Ishikawa (cell line): Measurements from ENCODE around the gene ANKRD44.

Source experiments
- CEBPB ChIP-seq: IDR thresholded peaks from 2 replicates; pipeline ENCODE4 v1.6.1; 2012
- CREB1 ChIP-seq: IDR thresholded peaks from 2 replicates; pipeline ENCODE4 v1.6.1; 2012; ENCODE audit warnings: low read depth
- EGR1 ChIP-seq: IDR thresholded peaks from 2 replicates; pipeline ENCODE4 v1.6.1; 2012
- EP300 ChIP-seq: IDR thresholded peaks from 2 replicates; pipeline ENCODE4 v1.6.1; 2012; ENCODE audit warnings: borderline replicate concordance
- FOXM1 ChIP-seq: IDR thresholded peaks from 2 replicates; pipeline ENCODE4 v1.6.1; 2012; ENCODE audit warnings: low read depth, borderline replicate concordance
- MAX ChIP-seq: IDR thresholded peaks from 2 replicates; pipeline ENCODE4 v1.6.1; 2012
- NFIC ChIP-seq: IDR thresholded peaks from 2 replicates; pipeline ENCODE4 v1.6.1; 2012
- RAD21 ChIP-seq: IDR thresholded peaks from 2 replicates; pipeline ENCODE4 v1.6.1; 2012; ENCODE audit warnings: low read depth
- TAF1 ChIP-seq: IDR thresholded peaks from 2 replicates; pipeline ENCODE4 v1.6.1; 2012; ENCODE audit warnings: low read depth, mild to moderate bottlenecking
- TCF12 ChIP-seq: IDR thresholded peaks from 2 replicates; pipeline ENCODE4 v1.6.1; 2012; ENCODE audit warnings: low read depth
- TEAD4 ChIP-seq: IDR thresholded peaks from 2 replicates; pipeline ENCODE4 v1.6.1; 2012
- YY1 ChIP-seq: IDR thresholded peaks from 2 replicates; pipeline ENCODE4 v1.6.1; 2012; ENCODE audit warnings: low read depth
- ZBTB7A ChIP-seq: IDR thresholded peaks from 2 replicates; pipeline ENCODE4 v1.6.1; 2012; ENCODE audit warnings: low read depth
- TF ChIP-seq, protein P1 (sequence below): IDR thresholded peaks from 2 replicates; pipeline ENCODE4 v1.6.1; 2012; ENCODE audit warnings: low read depth, mild to moderate bottlenecking
- TF ChIP-seq, protein P2 (sequence below): IDR thresholded peaks from 2 replicates; pipeline ENCODE4 v1.6.1; 2012

The ANKRD44 gene

DNA sequence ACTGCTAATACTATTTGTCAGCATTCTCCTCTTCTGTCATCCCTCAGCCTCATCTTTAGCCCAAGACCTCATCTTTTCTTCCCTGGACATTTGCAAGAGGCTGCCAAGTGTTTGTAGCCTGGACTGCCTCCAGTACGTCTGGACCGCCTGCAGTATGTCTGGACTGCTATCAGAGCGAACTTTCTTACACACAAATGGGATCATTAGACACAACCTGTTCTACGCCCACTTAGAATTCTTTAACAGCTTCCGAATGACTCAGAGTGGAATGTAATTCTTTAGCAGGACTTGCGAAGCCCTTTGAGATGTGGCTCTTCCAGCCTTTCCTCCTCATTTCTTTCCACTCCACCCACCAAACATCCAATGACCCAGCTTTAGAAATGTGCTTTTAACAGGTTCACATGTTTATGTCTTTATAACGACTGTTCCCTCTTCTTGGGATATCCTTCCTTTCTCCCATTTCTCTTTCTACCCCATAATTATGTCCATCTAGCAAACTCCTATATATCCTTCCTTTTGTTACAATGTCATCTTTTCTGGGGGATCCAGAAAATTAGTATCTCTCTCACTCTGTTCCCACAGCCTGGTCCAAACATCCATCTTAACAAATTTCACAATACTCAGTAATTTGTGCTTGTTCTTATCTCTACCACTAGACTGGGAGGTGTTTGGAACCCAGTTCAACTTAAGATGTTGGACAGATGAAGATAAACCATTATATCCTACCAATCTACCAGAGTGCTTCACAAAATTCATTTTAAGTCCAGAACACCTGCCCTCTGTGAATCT, 212.8 kb downstream of the ANKRD44 start:
- TF ChIP-seq, protein P1, sequence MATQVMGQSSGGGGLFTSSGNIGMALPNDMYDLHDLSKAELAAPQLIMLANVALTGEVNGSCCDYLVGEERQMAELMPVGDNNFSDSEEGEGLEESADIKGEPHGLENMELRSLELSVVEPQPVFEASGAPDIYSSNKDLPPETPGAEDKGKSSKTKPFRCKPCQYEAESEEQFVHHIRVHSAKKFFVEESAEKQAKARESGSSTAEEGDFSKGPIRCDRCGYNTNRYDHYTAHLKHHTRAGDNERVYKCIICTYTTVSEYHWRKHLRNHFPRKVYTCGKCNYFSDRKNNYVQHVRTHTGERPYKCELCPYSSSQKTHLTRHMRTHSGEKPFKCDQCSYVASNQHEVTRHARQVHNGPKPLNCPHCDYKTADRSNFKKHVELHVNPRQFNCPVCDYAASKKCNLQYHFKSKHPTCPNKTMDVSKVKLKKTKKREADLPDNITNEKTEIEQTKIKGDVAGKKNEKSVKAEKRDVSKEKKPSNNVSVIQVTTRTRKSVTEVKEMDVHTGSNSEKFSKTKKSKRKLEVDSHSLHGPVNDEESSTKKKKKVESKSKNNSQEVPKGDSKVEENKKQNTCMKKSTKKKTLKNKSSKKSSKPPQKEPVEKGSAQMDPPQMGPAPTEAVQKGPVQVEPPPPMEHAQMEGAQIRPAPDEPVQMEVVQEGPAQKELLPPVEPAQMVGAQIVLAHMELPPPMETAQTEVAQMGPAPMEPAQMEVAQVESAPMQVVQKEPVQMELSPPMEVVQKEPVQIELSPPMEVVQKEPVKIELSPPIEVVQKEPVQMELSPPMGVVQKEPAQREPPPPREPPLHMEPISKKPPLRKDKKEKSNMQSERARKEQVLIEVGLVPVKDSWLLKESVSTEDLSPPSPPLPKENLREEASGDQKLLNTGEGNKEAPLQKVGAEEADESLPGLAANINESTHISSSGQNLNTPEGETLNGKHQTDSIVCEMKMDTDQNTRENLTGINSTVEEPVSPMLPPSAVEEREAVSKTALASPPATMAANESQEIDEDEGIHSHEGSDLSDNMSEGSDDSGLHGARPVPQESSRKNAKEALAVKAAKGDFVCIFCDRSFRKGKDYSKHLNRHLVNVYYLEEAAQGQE: no peak
- TF ChIP-seq CREB1: no peak
- peak; percentile 37; the same call in 1 of the 2 replicates for TF ChIP-seq NFIC
- no peak for TF ChIP-seq RAD21
- peak; percentile 32; the same call in 1 of the 2 replicates for TF ChIP-seq TCF12
- TF ChIP-seq EGR1: no peak; the same call in 1 of the 2 replicates
- no peak for TF ChIP-seq TAF1
- TF ChIP-seq, protein P2, sequence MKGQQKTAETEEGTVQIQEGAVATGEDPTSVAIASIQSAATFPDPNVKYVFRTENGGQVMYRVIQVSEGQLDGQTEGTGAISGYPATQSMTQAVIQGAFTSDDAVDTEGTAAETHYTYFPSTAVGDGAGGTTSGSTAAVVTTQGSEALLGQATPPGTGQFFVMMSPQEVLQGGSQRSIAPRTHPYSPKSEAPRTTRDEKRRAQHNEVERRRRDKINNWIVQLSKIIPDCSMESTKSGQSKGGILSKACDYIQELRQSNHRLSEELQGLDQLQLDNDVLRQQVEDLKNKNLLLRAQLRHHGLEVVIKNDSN: no peak
- no peak for TF ChIP-seq CEBPB
- no peak for TF ChIP-seq ZBTB7A
- peak; percentile 56; the same call in 1 of the 2 replicates for TF ChIP-seq EP300
- TF ChIP-seq FOXM1: no peak; the same call in 1 of the 2 replicates
- peak; percentile 35; the same call in 1 of the 2 replicates for TF ChIP-seq MAX
- TF ChIP-seq TEAD4: peak; percentile 69; the same call in 1 of the 2 replicates
- no peak for TF ChIP-seq YY1

DNA sequence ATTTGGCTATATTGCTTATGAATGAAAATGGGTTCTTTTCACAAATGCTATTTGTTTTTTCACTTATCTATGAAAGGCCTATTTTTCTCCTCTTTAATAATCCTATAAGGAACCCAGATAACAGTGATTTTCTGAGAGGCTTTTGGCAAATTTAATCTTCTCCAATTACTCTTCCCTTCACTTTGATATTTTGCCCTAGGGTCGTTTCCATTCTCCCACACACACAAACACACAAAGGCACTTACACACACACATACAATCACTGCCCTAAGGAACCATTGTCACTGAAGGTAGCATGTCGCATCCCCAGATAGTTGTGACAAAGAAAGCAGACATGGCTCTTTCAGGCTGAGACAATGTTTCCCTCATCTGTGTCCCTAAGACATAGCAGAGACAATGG, 213.9 kb downstream of the ANKRD44 start:
- TF ChIP-seq CREB1 (no peak), TCF12 (no peak), FOXM1 (no peak), RAD21 (no peak), MAX (no peak), EGR1 (no peak), YY1 (no peak), CEBPB (no peak), ZBTB7A (no peak), EP300 (no peak), TAF1 (no peak), NFIC (no peak), TEAD4 (no peak)
- TF ChIP-seq, protein P2: no peak
- TF ChIP-seq, protein P1: no peak

DNA sequence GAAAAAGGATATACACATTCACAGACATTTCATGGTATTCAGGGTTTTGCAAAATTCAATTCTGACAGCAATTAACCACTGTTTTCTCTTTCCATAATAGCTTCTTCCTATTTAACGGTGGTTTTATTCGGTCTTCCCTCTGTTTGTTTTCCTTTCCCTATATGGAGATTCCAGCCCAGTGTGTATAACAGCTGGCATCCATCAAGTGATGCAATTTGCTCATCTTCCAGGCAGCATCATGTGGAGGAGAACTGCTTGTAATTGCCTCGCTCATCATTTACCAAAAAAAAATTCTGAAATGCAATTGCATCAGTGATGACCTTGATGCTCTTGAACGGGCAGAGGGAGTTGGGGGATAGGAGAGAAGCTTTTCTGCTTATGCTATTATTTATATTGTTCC, 218.1 kb downstream of the ANKRD44 start:
- no peak for TF ChIP-seq CEBPB
- TF ChIP-seq, protein P2: no peak
- no peak for TF ChIP-seq ZBTB7A
- no peak for TF ChIP-seq YY1
- TF ChIP-seq EP300: no peak
- no peak for TF ChIP-seq TAF1
- TF ChIP-seq RAD21: no peak
- TF ChIP-seq NFIC: no peak
- TF ChIP-seq EGR1: no peak
- TF ChIP-seq MAX: no peak
- TF ChIP-seq CREB1: no peak
- no peak for TF ChIP-seq TCF12
- no peak for TF ChIP-seq TEAD4
- TF ChIP-seq FOXM1: no peak
- TF ChIP-seq, protein P1: no peak
